Neural cell (in vitro differentiated cells): ENCODE measurements around the gene MED13. TPM values are rescaled to one million over a fixed set of nuclear protein-coding genes. Genes with fewer than 3 reads are reported as not detected.

Source experiments
- H2AFZ ChIP-seq: fragments of 200-600, 300-800 bp; sonication (generic), shearing (Covaris generic); 2 replicates; pipeline ENCODE4 v1.6.0; 2014; ENCODE audit warnings: low read depth, mild to moderate bottlenecking, antibody characterized with exemption, low read length, moderate library complexity
- H3F3A ChIP-seq: fragments of 200-600 bp; shearing (Covaris generic); 2 replicates; pipeline ENCODE4 v1.6.1; 2016; ENCODE audit warnings: mild to moderate bottlenecking, moderate library complexity, mixed read lengths, antibody characterized with exemption, low read length; ENCODE audit not compliant: insufficient read depth, poor library complexity, severe bottlenecking
- H3K27ac ChIP-seq: fragments of 200-600, 300-800 bp; sonication (generic), shearing (Covaris generic); 2 replicates; pipeline ENCODE4 v1.5.1; 2014; ENCODE audit warnings: mild to moderate bottlenecking, low read length, moderate library complexity
- H3K27me3 ChIP-seq: fragments of 300-800, 200-600 bp; sonication (generic), shearing (Covaris generic); 2 replicates; pipeline ENCODE4 v1.6.0; 2014; ENCODE audit warnings: mild to moderate bottlenecking, low read depth, low read length, moderate library complexity; ENCODE audit not compliant: insufficient read depth
- H3K36me3 ChIP-seq: fragments of 300-800, 200-600 bp; sonication (generic), shearing (Covaris generic); 2 replicates; pipeline ENCODE4 v1.5.1; 2014; ENCODE audit warnings: mild to moderate bottlenecking, antibody characterized with exemption, low read length, moderate library complexity; ENCODE audit not compliant: insufficient read depth
- H3K4me2 ChIP-seq: fragments of 300-800, 200-600 bp; sonication (generic), shearing (Covaris generic); 2 replicates; pipeline ENCODE4 v1.6.0; 2014; ENCODE audit warnings: mild to moderate bottlenecking, low read length
- H3K4me3 ChIP-seq: fragments of 300-800, 200-600 bp; sonication (generic), shearing (Covaris generic); 2 replicates; pipeline ENCODE4 v1.5.1; 2014; ENCODE audit warnings: mild to moderate bottlenecking, low read length, moderate library complexity
- H3K79me2 ChIP-seq: fragments of 200-600 bp; shearing (Covaris generic); replicated peaks from 2 replicates; pipeline ENCODE4 v1.6.0; 2014; ENCODE audit warnings: mild to moderate bottlenecking, low read length, moderate library complexity; ENCODE audit not compliant: insufficient read depth
- H3K9ac ChIP-seq: fragments of 300-800, 200-600 bp; sonication (generic), shearing (Covaris generic); 2 replicates; pipeline ENCODE4 v1.6.1; 2016; ENCODE audit warnings: mild to moderate bottlenecking, low read length, mixed read lengths
- H3K9me2 ChIP-seq: fragments of 200-600 bp; shearing (Covaris generic); 2 replicates; pipeline ENCODE4 v1.6.1; 2016; ENCODE audit warnings: mild to moderate bottlenecking, low read length, mixed read lengths; ENCODE audit not compliant: insufficient read depth
- H3K9me3 ChIP-seq: fragments of 200-600, 300-800 bp; sonication (generic), shearing (Covaris generic); 2 replicates; pipeline ENCODE4 v1.6.1; 2016; ENCODE audit warnings: mild to moderate bottlenecking, mixed run types, low read length, moderate library complexity, mixed read lengths
- H4K20me1 ChIP-seq: fragments of 200-600 bp; shearing (Covaris generic); 2 replicates; pipeline ENCODE4 v1.6.1; 2016; ENCODE audit warnings: mild to moderate bottlenecking, mixed run types; ENCODE audit not compliant: insufficient read depth
- CTCF ChIP-seq: fragments of 450-650 bp; IDR thresholded peaks from 2 replicates; pipeline ENCODE4 v1.5.1; 2014; ENCODE audit warnings: antibody characterized with exemption, mild to moderate bottlenecking, moderate library complexity; ENCODE audit not compliant: poor library complexity, severe bottlenecking
- EP300 ChIP-seq: fragments of 450-650 bp; conservative IDR thresholded peaks from 2 replicates; pipeline ENCODE4 v1.6.1; 2014; ENCODE audit warnings: antibody characterized with exemption, mild to moderate bottlenecking, moderate library complexity; ENCODE audit not compliant: poor library complexity, severe bottlenecking
- EZH2 ChIP-seq: fragments of 200-600, 300-800 bp; shearing (Covaris generic), sonication (generic); IDR thresholded peaks from 2 replicates; pipeline ENCODE4 v1.6.1; 2014; ENCODE audit warnings: antibody characterized with exemption, low read length, borderline replicate concordance, mild to moderate bottlenecking; ENCODE audit not compliant: insufficient read depth, poor library complexity, severe bottlenecking
- MXI1 ChIP-seq: fragments of 450-650 bp; conservative IDR thresholded peaks from 2 replicates; pipeline ENCODE4 v1.6.1; 2014; ENCODE audit warnings: antibody characterized with exemption, mild to moderate bottlenecking; ENCODE audit not compliant: poor library complexity, severe bottlenecking
- POLR2AphosphoS5 ChIP-seq: IDR thresholded peaks from 2 replicates; pipeline ENCODE4 v1.6.1; 2012
- RAD21 ChIP-seq: fragments of 450-650 bp; conservative IDR thresholded peaks from 2 replicates; pipeline ENCODE4 v1.6.1; 2014; ENCODE audit warnings: antibody characterized with exemption, mild to moderate bottlenecking, moderate library complexity
- REST ChIP-seq: IDR thresholded peaks from 2 replicates; pipeline ENCODE4 v1.6.1; 2012; ENCODE audit warnings: borderline replicate concordance
- SMC3 ChIP-seq: fragments of 450-650 bp; conservative IDR thresholded peaks from 2 replicates; pipeline ENCODE4 v1.6.1; 2014; ENCODE audit warnings: antibody characterized with exemption, mild to moderate bottlenecking, moderate library complexity; ENCODE audit not compliant: poor library complexity
- TAF1 ChIP-seq: IDR thresholded peaks from 2 replicates; pipeline ENCODE4 v1.6.1; 2012; ENCODE audit warnings: low read depth
- polyA plus RNA-seq: library from polyadenylated mRNA; depleted of rRNA; stranded (reverse); fragments of >200 nt; gene quantifications from 2 replicates; pipeline ENCODE4 v1.2.3, GENCODE V29; 2014

Gene MED13
- polyA plus RNA-seq, 1 donor from 2014 or later, result 22.6 TPM

GRCh38 chr17:62105861-62106260 is 40.8 kb upstream of the MED13 start:
- Histone ChIP-seq H2AFZ (no peak overlapping the region), H3K27me3 (no peaks in the 10 kb centered on the region), H3K9me3 (no peaks in the 10 kb centered on the region), H3F3A (no peaks in the 10 kb centered on the region), H3K79me2 (no peaks in the 10 kb centered on the region), H3K4me2 (no peak overlapping the region), H3K36me3 (no peaks in the 10 kb centered on the region), H4K20me1 (no peaks in the 10 kb centered on the region), H3K27ac (no peak overlapping the region), H3K4me3 (no peak overlapping the region), H3K9ac (no peak overlapping the region), H3K9me2 (no peaks in the 10 kb centered on the region)
- no peak for TF ChIP-seq EZH2
- no peak for TF ChIP-seq REST
- TF ChIP-seq CTCF, result no peak
- no peak for TF ChIP-seq EP300
- TF ChIP-seq MXI1, result no peak
- no peak for TF ChIP-seq TAF1
- TF ChIP-seq RAD21, result no peak
- no peak for TF ChIP-seq POLR2AphosphoS5
- TF ChIP-seq SMC3, result no peak

GRCh38 chr17:62105357-62105756 is 40.3 kb upstream of the MED13 start:
- Histone ChIP-seq H3K9me3 (no peaks in the 10 kb centered on the region), H2AFZ (no peak overlapping the region), H3K4me2 (no peak overlapping the region), H3K9ac (no peak overlapping the region), H3K27ac (no peak overlapping the region), H3K9me2 (no peaks in the 10 kb centered on the region), H3K27me3 (no peaks in the 10 kb centered on the region), H3K79me2 (no peaks in the 10 kb centered on the region), H3F3A (no peaks in the 10 kb centered on the region), H4K20me1 (no peaks in the 10 kb centered on the region), H3K36me3 (no peaks in the 10 kb centered on the region), H3K4me3 (no peak overlapping the region)
- TF ChIP-seq EP300 (no peak), REST (no peak), POLR2AphosphoS5 (no peak), SMC3 (no peak), CTCF (no peak)
